ENCODE data around the gene COPG2. TPM values are rescaled to one million over a fixed set of nuclear protein-coding genes. Genes with fewer than 3 reads are reported as not detected.

Gene COPG2
- total and polyA plus RNA-seq, 2 of the 13 experiments (the other 11 are each of a cell fraction or from before 2014, with no cell fraction given) = 14.1 to 17.7 TPM

- 0 out of 2 replicates have a peak, but pooled peaks have one; percentile 33 for TF ChIP-seq IRF9 (CRISPR knock-in tag; IDR thresholded peaks at IDR 0.05; ENCODE audit: borderline replicate concordance)
These were observed 182.2 kb downstream of the COPG2 start (continued) for GRCh38 chr7:130486114-130486953.

GRCh38 chr7:130485734-130486113, 182.8 kb downstream of the COPG2 start:
- Histone ChIP-seq H3K79me2 (ENCODE audit: insufficient read depth, low read length) (peaks cover 5% of the 10 kb centered on the region), H3K9me3 (ENCODE audit: low read length) (no peaks in the 10 kb centered on the region), H4K20me1 (ENCODE audit: insufficient read depth, low read length) (no peaks in the 10 kb centered on the region), H3K27ac (ENCODE audit: extremely low read length, insufficient read depth, low read length) (no peak overlapping the region), H3K36me3 (replicated peaks in 1 of 2; ENCODE audit: control insufficient read depth in 1 of 2, insufficient read depth in 2 of 2, low read length in 2 of 2) (no peaks in the 10 kb centered on the region), H3K4me2 (ENCODE audit: low read depth, low read length) (peak overlapping the region; percentile 75), H3K4me3 (replicated peaks in 1 of 3; ENCODE audit: insufficient read depth in 1 of 3, low read depth in 2 of 3, low read length in 3 of 3) (peak overlapping the region; percentile 27 to 74 (median 28); a peak in 4 of 6 replicates), H3K9ac (ENCODE audit: insufficient read depth, low read depth, low read length) (no peak overlapping the region), H2AFZ (ENCODE audit: low read length) (peak overlapping the region; percentile 73), H3K27me3 (ENCODE audit: control insufficient read depth in 1 of 2, insufficient read depth in 2 of 2, low read length in 2 of 2) (no peaks in the 10 kb centered on the region; a peak in 1 of 5 replicates), H3K4me1 (ENCODE audit: insufficient read depth, low read length) (peaks cover 10% of the 10 kb centered on the region)
- TF ChIP-seq CEBPB (IDR thresholded peaks at IDR 0.05; ENCODE audit: borderline replicate concordance, low read depth, low read length) (peak; percentile 77), MAF1 (CRISPR knock-in tag; IDR thresholded peaks at IDR 0.05; ENCODE audit: borderline replicate concordance) (0 out of 2 replicates have a peak, but pooled peaks have one; percentile 0), ZNF879 (CRISPR knock-in tag; IDR thresholded peaks at IDR 0.05) (0 out of 2 replicates have a peak, but pooled peaks have one; percentile 27), ZSCAN25 (CRISPR knock-in tag; IDR thresholded peaks at IDR 0.05) (no peak), ARNT2 (CRISPR knock-in tag; IDR thresholded peaks at IDR 0.05; ENCODE audit: low read depth) (no peak), HOXD1 (CRISPR knock-in tag; IDR thresholded peaks at IDR 0.05) (no peak)
- TF ChIP-seq, protein P1, sequence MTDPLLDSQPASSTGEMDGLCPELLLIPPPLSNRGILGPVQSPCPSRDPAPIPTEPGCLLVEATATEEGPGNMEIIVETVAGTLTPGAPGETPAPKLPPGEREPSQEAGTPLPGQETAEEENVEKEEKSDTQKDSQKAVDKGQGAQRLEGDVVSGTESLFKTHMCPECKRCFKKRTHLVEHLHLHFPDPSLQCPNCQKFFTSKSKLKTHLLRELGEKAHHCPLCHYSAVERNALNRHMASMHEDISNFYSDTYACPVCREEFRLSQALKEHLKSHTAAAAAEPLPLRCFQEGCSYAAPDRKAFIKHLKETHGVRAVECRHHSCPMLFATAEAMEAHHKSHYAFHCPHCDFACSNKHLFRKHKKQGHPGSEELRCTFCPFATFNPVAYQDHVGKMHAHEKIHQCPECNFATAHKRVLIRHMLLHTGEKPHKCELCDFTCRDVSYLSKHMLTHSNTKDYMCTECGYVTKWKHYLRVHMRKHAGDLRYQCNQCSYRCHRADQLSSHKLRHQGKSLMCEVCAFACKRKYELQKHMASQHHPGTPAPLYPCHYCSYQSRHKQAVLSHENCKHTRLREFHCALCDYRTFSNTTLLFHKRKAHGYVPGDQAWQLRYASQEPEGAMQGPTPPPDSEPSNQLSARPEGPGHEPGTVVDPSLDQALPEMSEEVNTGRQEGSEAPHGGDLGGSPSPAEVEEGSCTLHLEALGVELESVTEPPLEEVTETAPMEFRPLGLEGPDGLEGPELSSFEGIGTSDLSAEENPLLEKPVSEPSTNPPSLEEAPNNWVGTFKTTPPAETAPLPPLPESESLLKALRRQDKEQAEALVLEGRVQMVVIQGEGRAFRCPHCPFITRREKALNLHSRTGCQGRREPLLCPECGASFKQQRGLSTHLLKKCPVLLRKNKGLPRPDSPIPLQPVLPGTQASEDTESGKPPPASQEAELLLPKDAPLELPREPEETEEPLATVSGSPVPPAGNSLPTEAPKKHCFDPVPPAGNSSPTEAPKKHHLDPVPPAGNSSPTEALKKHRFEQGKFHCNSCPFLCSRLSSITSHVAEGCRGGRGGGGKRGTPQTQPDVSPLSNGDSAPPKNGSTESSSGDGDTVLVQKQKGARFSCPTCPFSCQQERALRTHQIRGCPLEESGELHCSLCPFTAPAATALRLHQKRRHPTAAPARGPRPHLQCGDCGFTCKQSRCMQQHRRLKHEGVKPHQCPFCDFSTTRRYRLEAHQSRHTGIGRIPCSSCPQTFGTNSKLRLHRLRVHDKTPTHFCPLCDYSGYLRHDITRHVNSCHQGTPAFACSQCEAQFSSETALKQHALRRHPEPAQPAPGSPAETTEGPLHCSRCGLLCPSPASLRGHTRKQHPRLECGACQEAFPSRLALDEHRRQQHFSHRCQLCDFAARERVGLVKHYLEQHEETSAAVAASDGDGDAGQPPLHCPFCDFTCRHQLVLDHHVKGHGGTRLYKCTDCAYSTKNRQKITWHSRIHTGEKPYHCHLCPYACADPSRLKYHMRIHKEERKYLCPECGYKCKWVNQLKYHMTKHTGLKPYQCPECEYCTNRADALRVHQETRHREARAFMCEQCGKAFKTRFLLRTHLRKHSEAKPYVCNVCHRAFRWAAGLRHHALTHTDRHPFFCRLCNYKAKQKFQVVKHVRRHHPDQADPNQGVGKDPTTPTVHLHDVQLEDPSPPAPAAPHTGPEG (CRISPR knock-in tag; IDR thresholded peaks at IDR 0.05) = 0 out of 2 replicates have a peak, but pooled peaks have one; percentile 7
- FAIRE-seq (no peak), DNase-seq (ENCODE audit: low spot score) (no peak), ATAC-seq (no peak)
- POLR2A ChIA-PET = no interaction called here
- BruUV-seq (replicated peaks) = no TSS peak
- in situ Hi-C loops (cut with HindIII; ENCODE audit: extremely low pct_ligation_motif_present, low pct_unique_long_range_greater_than_20kb) (no loop called here), intact Hi-C loops (cut with micrococcal nuclease; ENCODE audit: unreplicated experiment) (loop anchor here (10.0 kb wide), 1 partner anchor 211 kb away; no protein-coding TSS in a partner anchor)
- 36% methylated on average over 11 of the region's 11 CpGs for WGBS (ENCODE audit: low lambda C conversion rate)
- CTCF ChIA-PET (ENCODE audit: low intra/inter-chr PET ratio, low total read pairs) = no interaction called here
